Peyer's patch (tissue), 4 donors: ENCODE measurements around the gene ADAMTSL3.

ENCODE experiments used
- CTCF ChIP-seq, 6 experiments: fragments of 450-650 bp in 4 of 6; fragments of 200-600 bp in 2 of 6; sonication (generic) in 1 of 6; IDR thresholded peaks; one replicate each; pipeline ENCODE4 v1.5.1; 2017 to 2019; ENCODE audit warnings: antibody characterized with exemption in 6 of 6, mild to moderate bottlenecking in 3 of 6, moderate library complexity in 1 of 6
- POLR2A ChIP-seq, 2 donors: fragments of 450-650 bp; IDR thresholded peaks; one replicate each; pipeline ENCODE4 v1.5.1; 2017; ENCODE audit warnings: antibody characterized with exemption in 2 of 2, mild to moderate bottlenecking in 2 of 2, moderate library complexity in 2 of 2

DNA sequence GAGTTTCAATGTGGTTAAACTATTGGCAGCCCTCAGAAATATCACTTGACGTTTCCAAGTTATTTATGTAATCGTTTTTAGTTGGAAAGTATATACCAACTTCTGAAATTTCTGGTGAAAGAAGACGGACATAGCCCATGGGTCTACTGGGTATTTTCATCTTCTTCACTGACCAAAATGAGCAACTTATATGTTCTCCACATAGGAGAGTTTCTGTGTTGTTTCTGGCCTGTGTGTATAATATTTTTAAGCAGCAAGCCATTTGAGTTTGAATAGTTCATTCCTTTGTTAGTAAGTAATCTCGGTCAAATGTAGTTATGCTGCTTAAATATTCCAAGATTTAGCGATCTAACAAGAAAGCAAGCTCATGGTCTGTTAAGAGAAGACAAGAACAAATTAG is 57.3 kb downstream of the ADAMTSL3 start:
- TF ChIP-seq CTCF (IDR thresholded peaks at IDR 0.05): no peak
- TF ChIP-seq POLR2A (IDR thresholded peaks at IDR 0.05): no peak
